ENCODE results near the gene PIM3.
"Not testable (repeated sequence)": the region's sequence is repeated elsewhere in the genome, so short reads cannot be mapped to it uniquely, and the experiment has no call there.

Gene PIM3

DNA sequence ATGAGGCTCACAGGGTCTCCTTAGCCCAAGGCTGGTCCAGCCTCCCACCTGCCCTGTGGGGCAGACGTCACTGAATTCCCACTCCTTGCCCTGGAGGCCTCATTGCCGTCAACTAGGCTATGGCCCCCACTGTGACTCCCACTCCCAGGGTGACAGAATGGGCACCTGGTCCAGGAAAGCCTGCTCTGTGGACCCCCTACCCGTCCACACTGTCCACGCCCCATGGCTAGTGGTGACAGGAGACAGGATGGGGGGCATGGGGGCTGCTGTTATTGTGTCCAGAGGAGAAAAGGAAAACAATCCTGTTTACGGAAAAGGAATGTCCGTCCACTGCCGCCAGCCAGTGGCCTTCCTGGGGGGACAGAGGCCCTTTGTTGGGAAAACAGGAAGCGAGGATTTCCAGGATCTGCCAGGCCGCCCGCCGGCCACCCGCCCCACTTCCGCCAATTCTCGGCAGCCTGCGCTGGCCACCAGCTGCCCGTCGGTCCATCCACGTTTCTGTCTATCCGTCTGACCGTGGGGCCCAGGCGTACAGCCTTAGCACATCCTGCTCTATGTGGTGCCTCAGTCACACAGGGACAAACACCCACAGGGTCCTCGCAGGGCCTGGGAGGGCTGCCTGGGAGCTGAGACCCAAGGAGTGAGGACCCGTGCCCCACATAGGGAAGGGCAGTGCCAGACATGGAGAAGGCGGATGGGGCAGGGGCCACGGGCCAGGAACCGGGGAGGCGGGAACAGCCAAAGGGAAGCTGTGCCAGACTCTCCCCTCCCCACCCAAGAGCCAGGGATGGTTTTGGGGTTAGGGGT lies 22.6 kb upstream of the PIM3 start:
- Histone ChIP-seq H3K9me3 (ENCODE audit: insufficient read depth, low read depth, low read length) (no peaks in the 10 kb centered on the region), H3K36me3 (ENCODE audit: insufficient read depth, low read depth, low read length) (no peaks in the 10 kb centered on the region), H3K4me1 (ENCODE audit: insufficient read depth, low read length) (no peaks in the 10 kb centered on the region), H3K4me3 (ENCODE audit: low read length) (no peak overlapping the region), H3K9ac (ENCODE audit: low read depth, low read length) (no peak overlapping the region), H3K27me3 (ENCODE audit: insufficient read depth, low read length) (no peaks in the 10 kb centered on the region), H3K27ac (ENCODE audit: low read length) (no peak overlapping the region)

- Histone ChIP-seq H3K27ac (ENCODE audit: low read length) (no peak overlapping the region), H3K9ac (ENCODE audit: low read depth, low read length) (no peak overlapping the region), H3K27me3 (ENCODE audit: insufficient read depth, low read length) (no peaks in the 10 kb centered on the region), H3K9me3 (ENCODE audit: insufficient read depth, low read depth, low read length) (no peaks in the 10 kb centered on the region), H3K4me1 (ENCODE audit: insufficient read depth, low read length) (no peaks in the 10 kb centered on the region), H3K4me3 (ENCODE audit: low read length) (no peak overlapping the region), H3K36me3 (ENCODE audit: insufficient read depth, low read depth, low read length) (no peaks in the 10 kb centered on the region)
These were observed 21.9 kb upstream of the PIM3 start for GRCh38 chr22:49938565-49939136.

GRCh38 chr22:49941507-49942316 lies 18.9 kb upstream of the PIM3 start:
- peaks cover 2% of the 10 kb centered on the region; the same call in 1 of the 2 replicates for H3K4me1 ChIP-seq (ENCODE audit: insufficient read depth, low read length)
- no peaks in the 10 kb centered on the region for H3K36me3 ChIP-seq (ENCODE audit: insufficient read depth, low read depth, low read length)
- no peaks in the 10 kb centered on the region for H3K27me3 ChIP-seq (ENCODE audit: insufficient read depth, low read length)

DNA sequence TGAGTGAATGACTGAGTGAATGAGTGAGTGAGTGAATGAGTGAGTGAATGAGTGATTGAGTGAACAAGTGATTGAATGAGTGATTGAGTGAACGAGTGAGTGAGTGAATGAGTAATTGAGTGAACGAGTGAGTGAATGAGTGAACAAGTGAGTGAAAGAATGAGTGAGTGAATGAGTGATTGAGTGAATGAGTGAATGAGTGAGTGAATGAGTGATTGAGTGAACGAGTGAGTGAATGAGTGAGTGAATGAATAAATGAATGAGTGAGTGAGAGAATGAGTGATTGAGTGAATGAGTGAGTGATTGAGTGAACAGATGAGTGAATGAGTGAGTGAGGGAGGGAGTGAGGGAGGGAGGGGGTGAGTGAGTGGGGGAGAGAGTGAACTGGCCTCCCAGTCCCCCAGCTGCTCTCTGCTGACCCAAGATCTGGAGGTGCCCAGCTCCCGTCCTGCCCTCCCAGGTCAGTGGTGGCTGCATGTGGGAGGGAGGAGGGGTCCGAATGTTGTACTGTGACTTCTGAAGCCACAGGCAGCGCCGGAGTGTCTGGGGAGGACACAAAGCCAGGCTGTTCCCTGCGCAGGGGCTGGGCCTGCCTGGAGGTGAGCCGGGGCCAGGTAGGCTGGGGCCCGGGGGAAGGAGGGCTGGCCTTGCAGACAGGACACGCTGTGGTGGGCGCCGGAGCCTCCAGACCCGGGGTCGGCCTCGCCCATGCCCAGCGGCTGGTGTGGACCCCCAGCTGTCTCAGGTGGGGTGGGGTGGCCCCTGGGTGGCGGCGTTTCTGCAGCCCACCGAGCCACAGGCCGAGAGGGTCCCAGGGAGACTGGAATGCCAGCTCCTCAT lies 17.8 kb upstream of the PIM3 start:
- H3K9ac ChIP-seq (ENCODE audit: low read depth, low read length) = no peak overlapping the region
- no peak overlapping the region for H3K4me3 ChIP-seq (ENCODE audit: low read length)
- peaks cover 4% of the 10 kb centered on the region; the same call in 1 of the 2 replicates for H3K4me1 ChIP-seq (ENCODE audit: insufficient read depth, low read length)
- no peak overlapping the region for H3K27ac ChIP-seq (ENCODE audit: low read length)
- no peaks in the 10 kb centered on the region for H3K9me3 ChIP-seq (ENCODE audit: insufficient read depth, low read depth, low read length)
- no peaks in the 10 kb centered on the region for H3K27me3 ChIP-seq (ENCODE audit: insufficient read depth, low read length)
- H3K36me3 ChIP-seq (ENCODE audit: insufficient read depth, low read depth, low read length) = no peaks in the 10 kb centered on the region

More at GRCh38 chr22:49941507-49942316, 18.9 kb upstream of the PIM3 start:
- Histone ChIP-seq H3K4me3 (ENCODE audit: low read length) (no peak overlapping the region), H3K27ac (ENCODE audit: low read length) (no peak overlapping the region), H3K9ac (ENCODE audit: low read depth, low read length) (no peak overlapping the region), H3K9me3 (ENCODE audit: insufficient read depth, low read depth, low read length) (no peaks in the 10 kb centered on the region)

DNA sequence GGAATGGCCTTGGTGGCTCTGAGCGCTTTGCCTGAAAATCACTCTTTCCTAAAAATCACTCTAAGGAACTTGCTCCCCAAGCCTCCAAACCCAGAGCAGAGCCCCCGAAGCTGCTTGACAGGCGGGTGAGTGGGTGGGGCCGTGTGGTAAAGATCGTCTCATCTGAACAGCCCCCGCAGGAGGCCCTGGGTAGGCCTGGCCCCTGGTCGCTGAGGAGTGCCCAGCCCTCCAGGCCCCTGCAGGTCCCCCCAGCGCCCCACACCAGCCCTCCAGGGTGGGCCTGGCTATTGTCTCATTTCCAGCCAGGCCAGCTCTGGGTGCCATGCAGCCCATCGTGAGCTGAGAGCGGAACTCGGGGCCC lies 17.2 kb upstream of the PIM3 start:
- Histone ChIP-seq H3K4me1 (ENCODE audit: insufficient read depth, low read length) (peaks cover 4% of the 10 kb centered on the region; the same call in 1 of the 2 replicates), H3K27me3 (ENCODE audit: insufficient read depth, low read length) (no peaks in the 10 kb centered on the region), H3K36me3 (ENCODE audit: insufficient read depth, low read depth, low read length) (no peaks in the 10 kb centered on the region), H3K9ac (ENCODE audit: low read depth, low read length) (no peak overlapping the region), H3K9me3 (ENCODE audit: insufficient read depth, low read depth, low read length) (no peaks in the 10 kb centered on the region), H3K4me3 (ENCODE audit: low read length) (no peak overlapping the region), H3K27ac (ENCODE audit: low read length) (no peak overlapping the region)

DNA sequence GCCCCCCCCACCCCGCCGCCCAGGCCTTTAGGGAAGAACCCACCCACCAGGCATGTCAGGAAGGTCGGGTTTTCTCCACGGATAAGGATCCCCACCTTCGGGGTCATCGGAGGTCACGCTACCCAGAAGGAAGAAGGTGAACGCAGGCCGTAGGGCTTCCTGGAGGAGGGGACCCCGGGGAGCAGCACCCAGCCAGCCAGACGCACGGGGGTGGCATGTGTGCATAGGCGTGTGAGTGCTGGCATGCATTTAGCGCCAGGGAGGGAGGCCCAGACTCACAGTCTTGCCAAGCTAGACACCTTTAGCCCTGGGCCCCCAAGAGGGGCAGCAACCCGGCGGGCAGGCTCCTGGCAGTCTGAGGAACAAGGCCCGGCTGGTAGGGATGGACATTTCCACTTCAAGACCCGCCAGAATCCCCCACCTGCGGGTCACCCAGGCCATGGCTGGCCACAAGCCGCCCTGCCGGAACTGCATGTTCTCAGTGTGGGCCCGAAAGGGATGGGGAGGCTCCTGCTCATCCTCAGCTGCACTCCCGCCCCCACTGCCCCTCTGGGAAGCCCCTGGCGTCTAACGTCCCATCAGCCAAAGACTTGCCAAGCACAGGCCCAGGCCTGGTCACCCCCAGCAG lies 16.7 kb upstream of the PIM3 start:
- no peak overlapping the region for H3K27ac ChIP-seq (ENCODE audit: low read length)
- H3K9ac ChIP-seq (ENCODE audit: low read depth, low read length) = no peak overlapping the region
- H3K9me3 ChIP-seq (ENCODE audit: insufficient read depth, low read depth, low read length) = no peaks in the 10 kb centered on the region
- no peaks in the 10 kb centered on the region for H3K27me3 ChIP-seq (ENCODE audit: insufficient read depth, low read length)
- H3K4me3 ChIP-seq (ENCODE audit: low read length) = no peak overlapping the region
- H3K4me1 ChIP-seq (ENCODE audit: insufficient read depth, low read length) = peaks cover 4% of the 10 kb centered on the region; the same call in 1 of the 2 replicates
- H3K36me3 ChIP-seq (ENCODE audit: insufficient read depth, low read depth, low read length) = no peaks in the 10 kb centered on the region

DNA sequence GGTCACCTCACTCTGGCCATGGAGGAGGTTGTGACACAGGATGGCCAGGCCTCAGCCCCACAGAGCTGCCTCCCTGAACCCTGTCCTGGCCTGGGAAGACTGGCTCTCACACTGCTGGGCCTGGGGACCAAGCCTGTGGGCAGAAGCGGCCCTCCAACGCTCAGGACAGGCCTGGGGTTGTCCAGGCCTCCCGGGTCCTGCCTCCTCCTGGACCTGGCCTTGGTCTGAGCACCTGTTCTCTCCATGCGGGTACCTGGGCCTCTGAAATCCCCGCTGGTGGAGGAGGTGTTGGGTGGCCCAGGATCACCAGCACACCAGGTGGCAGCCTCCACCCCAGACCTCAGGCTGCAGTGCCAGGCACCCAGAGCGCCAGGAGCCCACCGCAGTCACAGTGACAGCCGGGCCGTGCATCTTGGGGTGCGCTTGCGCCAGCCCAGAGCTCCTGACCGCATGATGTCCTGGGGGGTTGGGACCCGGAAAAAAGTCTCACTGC lies 16.1 kb upstream of the PIM3 start:
- Histone ChIP-seq H3K4me3 (ENCODE audit: low read length) (no peak overlapping the region), H3K9me3 (ENCODE audit: insufficient read depth, low read depth, low read length) (no peaks in the 10 kb centered on the region), H3K36me3 (ENCODE audit: insufficient read depth, low read depth, low read length) (no peaks in the 10 kb centered on the region), H3K9ac (ENCODE audit: low read depth, low read length) (no peak overlapping the region), H3K4me1 (ENCODE audit: insufficient read depth, low read length) (peaks cover 4% of the 10 kb centered on the region; the same call in 1 of the 2 replicates), H3K27ac (ENCODE audit: low read length) (no peak overlapping the region), H3K27me3 (ENCODE audit: insufficient read depth, low read length) (no peaks in the 10 kb centered on the region)

GRCh38 chr22:49945042-49945794 lies 15.4 kb upstream of the PIM3 start:
- not testable (repeated sequence) for H3K4me3 ChIP-seq (ENCODE audit: low read length); H3K36me3 ChIP-seq (ENCODE audit: insufficient read depth, low read depth, low read length); H3K9me3 ChIP-seq (ENCODE audit: insufficient read depth, low read depth, low read length); H3K27me3 ChIP-seq (ENCODE audit: insufficient read depth, low read length); H3K9ac ChIP-seq (ENCODE audit: low read depth, low read length); H3K4me1 ChIP-seq (ENCODE audit: insufficient read depth, low read length); H3K27ac ChIP-seq (ENCODE audit: low read length)

GRCh38 chr22:49946612-49947295 lies 13.8 kb upstream of the PIM3 start:
- no peak overlapping the region for H3K9ac ChIP-seq (ENCODE audit: low read depth, low read length)
- H3K27ac ChIP-seq (ENCODE audit: low read length) = no peak overlapping the region
- H3K4me3 ChIP-seq (ENCODE audit: low read length) = no peak overlapping the region
- H3K27me3 ChIP-seq (ENCODE audit: insufficient read depth, low read length) = no peaks in the 10 kb centered on the region
- H3K4me1 ChIP-seq (ENCODE audit: insufficient read depth, low read length) = peaks cover 4% of the 10 kb centered on the region; the same call in 1 of the 2 replicates
- no peaks in the 10 kb centered on the region for H3K36me3 ChIP-seq (ENCODE audit: insufficient read depth, low read depth, low read length)
- H3K9me3 ChIP-seq (ENCODE audit: insufficient read depth, low read depth, low read length) = no peaks in the 10 kb centered on the region

- Histone ChIP-seq H3K4me3 (ENCODE audit: low read length) (no peak overlapping the region), H3K9me3 (ENCODE audit: insufficient read depth, low read depth, low read length) (no peaks in the 10 kb centered on the region), H3K36me3 (ENCODE audit: insufficient read depth, low read depth, low read length) (no peaks in the 10 kb centered on the region), H3K27me3 (ENCODE audit: insufficient read depth, low read length) (no peaks in the 10 kb centered on the region), H3K4me1 (ENCODE audit: insufficient read depth, low read length) (peaks cover 4% of the 10 kb centered on the region; the same call in 1 of the 2 replicates), H3K27ac (ENCODE audit: low read length) (no peak overlapping the region), H3K9ac (ENCODE audit: low read depth, low read length) (no peak overlapping the region)
These were observed 13.3 kb upstream of the PIM3 start for GRCh38 chr22:49947296-49947622.
